Activated T-cell treated with anti-CD3 and anti-CD28 coated beads, Interleukin-2, amount 50 U/mL, for 1 hour (primary cell): ENCODE data around the gene MARK4.
"Not testable (repeated sequence)": the region's sequence is repeated elsewhere in the genome, so short reads cannot be mapped to it uniquely, and the experiment has no call there.

Source experiments
- DNase-seq: peaks from one replicate; pipeline ENCODE4 v3.0.0-alpha.2; 2020

Gene MARK4

DNA sequence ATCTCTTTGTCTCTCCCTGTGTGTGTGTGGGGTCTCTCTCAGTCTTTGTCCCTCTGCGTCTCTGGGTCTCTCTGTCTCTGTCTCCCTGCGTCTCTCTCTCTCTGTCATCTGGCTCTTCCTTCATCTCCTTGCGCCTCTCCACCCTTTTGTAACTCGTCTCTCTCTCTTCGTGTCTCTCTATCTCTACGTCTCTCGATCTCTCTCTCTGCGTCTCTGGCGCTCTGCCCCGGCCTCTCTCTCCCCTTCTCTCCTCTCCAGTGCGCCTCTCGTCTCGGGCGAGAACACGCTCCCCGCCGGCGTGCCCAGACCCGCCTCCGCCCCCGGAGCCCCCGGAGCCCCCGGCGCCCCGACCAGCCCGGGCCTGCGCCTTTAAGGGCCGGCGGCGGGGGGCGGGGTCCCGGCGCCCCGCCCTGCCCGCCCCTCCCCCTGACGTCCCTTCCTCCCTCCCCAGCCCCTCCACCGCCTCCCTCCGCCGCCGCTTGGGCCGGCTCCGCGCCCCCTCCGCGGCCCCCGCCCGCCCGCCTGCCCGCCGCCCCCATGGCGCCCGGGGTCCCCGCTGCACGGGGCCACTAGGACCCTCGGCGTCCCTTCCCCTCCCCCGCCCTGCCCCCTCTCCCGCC, at the start of gene MARK4:
Gene MARK4, plus strand, starts transcription at position 440 of the 620 bp plus-strand sequence. CDS start 318 bp downstream, outside the sequence.
- DNase-seq: peak; percentile 71

- no peak for DNase-seq
Measured at GRCh38 chr19:45202637-45203036, 48.4 kb upstream of the MARK4 start.

GRCh38 chr19:45205810-45206209, 45.3 kb upstream of the MARK4 start:
- DNase-seq: no peak

DNA sequence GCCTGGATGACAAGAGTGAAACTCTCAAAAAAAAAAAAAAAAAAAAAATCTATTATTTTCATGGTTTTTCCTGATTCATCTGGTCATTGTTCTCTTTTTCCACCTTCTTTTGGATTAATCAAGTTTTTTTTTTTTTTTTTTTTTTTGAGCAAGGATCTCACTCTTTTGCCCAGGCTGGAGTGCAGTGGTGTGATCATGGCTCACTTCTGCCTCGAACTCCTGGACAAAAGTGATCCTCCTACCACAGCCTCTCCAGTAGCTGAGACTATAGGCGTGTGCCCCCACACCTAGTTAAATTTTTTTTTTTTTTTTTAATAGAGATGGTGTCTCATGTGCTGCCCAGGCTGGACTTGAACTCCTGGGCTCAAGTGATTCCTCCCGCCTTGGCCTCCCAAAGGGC, 44.7 kb upstream of the MARK4 start:
- DNase-seq: no peak

GRCh38 chr19:45211751-45212381, 39.2 kb upstream of the MARK4 start:
- DNase-seq: no peak

- DNase-seq: no peak
Measured at GRCh38 chr19:45213031-45213430, 38.0 kb upstream of the MARK4 start.

GRCh38 chr19:45215391-45216191, 35.5 kb upstream of the MARK4 start:
- no peak for DNase-seq

- DNase-seq: no peak
Measured at GRCh38 chr19:45216667-45217066, 34.4 kb upstream of the MARK4 start.

DNA sequence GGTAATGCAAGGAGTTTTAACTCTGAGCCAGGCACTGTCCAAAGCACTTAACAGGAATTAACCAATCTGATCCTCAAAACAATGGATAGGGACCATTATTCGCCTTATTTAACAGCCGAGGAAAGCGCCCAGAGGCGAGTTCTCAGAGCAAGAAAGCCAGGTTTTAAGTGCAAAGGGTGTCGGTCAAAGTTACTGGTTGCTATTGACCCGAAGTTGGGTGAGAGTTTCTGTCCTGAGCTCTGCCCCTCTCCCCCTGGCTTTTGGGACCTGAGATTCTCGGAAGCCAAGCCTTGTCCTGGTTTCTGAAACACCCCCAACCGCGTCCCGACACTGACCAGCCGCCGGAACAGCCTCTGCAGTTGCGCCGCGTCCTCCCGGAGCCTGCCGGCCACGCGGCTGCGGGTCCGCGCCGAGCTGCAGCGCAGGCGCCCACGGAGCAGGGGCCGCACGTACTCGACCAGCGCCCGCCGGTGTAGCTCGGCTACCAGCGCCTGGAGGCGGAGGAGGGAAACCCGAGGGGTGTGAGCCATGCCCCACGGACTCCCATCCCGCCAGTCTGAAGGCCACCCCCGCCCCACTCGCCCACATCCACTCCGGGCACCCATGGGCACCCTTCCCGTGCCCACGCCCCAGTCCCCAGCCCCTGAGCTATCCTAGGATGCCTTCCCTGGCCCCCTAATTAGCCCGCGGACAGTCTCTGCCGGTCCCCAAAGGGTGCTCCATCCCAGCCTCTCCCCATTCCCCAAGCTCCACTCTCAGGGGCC, 33.7 kb upstream of the MARK4 start:
- no peak for DNase-seq

GRCh38 chr19:45217957-45218334, 33.1 kb upstream of the MARK4 start:
- no peak for DNase-seq

DNA sequence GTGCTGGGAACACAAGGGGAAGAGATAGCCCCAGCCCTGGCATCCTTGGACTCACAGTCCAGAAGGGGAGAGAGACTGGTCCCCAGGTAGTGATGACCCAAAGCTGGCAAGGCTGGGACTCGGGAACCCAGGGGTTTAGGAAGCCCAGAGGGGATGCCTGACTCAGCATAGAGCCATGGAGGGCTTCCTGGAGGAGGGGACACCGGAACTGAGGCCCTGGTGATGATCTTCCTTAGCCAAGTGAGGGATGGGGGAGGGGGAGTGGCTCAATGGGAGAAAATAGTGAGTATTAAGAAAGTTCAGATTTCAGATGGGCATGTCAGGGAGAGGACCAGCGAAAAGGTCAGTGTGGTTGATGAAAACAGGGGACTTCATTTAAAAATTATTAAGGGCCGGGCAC, 32.6 kb upstream of the MARK4 start:
- no peak for DNase-seq

DNA sequence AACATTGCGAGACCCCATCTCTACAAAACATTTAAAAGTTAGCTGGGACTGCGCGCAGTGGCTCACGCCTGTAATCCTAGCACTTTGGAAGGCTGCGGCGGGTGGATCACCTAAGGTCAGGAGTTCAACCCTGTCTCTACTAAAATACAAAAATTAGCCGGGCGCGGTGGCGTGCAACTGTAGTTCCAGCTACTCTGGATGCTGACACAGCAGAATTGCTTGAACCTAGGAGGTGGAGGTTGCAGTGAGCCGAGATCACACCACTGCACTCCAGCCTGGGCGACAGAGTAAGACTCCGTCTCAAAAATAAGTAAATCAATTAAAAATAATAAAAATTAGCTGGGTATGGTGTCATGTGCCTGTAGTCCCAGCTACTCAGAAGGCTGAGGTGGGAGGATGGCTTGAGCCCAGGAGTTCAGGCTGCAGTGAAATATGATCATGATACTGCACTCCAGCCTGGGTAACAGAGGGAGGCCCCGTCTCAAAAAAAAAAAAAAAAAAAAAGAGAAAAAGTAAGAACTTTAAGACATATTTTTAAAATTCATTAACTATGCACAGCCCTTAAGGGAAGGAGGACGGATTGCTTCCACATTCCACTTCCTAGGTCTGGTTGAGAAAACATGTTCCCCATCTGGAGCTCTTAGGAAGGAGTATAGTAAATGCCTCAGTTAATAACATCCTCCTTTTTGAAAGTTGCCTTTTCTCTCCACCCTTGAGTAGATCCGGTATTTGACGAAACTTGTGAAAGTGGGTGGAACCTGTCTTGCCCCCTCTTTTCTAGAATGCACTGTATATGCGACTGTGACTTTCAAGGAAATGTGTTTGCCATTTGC, 31.9 kb upstream of the MARK4 start:
- no peak for DNase-seq

- no peak for DNase-seq
Measured at GRCh38 chr19:45222724-45223123, 28.3 kb upstream of the MARK4 start.

DNA sequence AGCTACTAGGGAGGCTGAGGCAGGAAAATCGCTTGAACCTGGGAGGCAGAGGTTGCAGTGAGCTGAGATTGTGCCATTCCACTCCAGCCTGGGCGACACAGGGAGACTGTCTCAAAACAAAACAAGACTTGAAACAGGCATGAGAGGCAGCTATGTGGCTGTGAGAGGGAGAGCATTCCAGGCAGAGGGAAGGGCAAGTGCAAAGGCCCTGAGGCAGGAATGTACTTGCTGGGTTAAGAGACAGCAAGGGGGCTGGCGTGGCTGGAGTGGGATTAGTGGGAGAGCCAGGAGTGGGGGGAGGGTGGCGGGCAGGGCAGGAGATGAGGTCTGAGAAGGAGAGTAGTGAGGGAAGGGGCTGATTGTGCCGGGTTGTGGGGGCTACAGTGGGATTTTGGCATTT, 27.2 kb upstream of the MARK4 start:
- DNase-seq: no peak

- DNase-seq: no peak
Measured at GRCh38 chr19:45224645-45225044, 26.4 kb upstream of the MARK4 start.

- DNase-seq: not testable (repeated sequence)
Measured at GRCh38 chr19:45229056-45229455, 22.0 kb upstream of the MARK4 start.

- no peak for DNase-seq
Measured at GRCh38 chr19:45231891-45232290, 19.2 kb upstream of the MARK4 start.

GRCh38 chr19:45234089-45234869, 16.8 kb upstream of the MARK4 start:
- no peak for DNase-seq

DNA sequence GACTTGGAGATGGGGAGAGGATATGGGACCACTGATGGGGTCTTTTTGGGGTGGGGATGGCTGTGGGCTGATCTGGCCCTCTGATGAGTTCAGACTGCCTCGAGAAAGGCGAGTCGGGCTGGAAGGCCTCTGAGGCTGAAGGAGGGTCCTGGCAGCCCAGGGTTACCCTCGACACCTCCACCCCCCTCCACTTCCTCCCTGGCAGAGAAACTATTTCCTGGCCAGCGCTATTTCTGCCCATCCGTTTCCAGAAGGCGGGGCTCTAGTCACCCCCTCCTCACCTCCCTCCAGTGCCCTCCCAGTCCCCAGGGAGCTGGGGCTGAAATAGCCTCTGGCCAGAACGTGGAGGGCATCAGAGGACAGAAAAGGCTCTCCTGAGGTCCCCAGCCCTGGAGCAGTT, 15.6 kb upstream of the MARK4 start:
- DNase-seq: no peak

- DNase-seq: no peak
Measured at GRCh38 chr19:45238556-45238955, 12.5 kb upstream of the MARK4 start.

GRCh38 chr19:45243144-45243732, 7.8 kb upstream of the MARK4 start:
- DNase-seq: no peak
